Activated naive CD4-positive, alpha-beta T cell treated with anti-CD3 and anti-CD28 coated beads, Interleukin-2, amount 50 U/mL, for 72 hours (primary cell): ENCODE measurements around the gene CES2. TPM values are rescaled to one million over a fixed set of nuclear protein-coding genes. Genes with fewer than 3 reads are reported as not detected.
"Not testable (repeated sequence)": the region's sequence is repeated elsewhere in the genome, so short reads cannot be mapped to it uniquely, and the experiment has no call there.

ENCODE experiments used
- ATAC-seq, 2 donors: fragments of 150-1000 bp; cut with Tn5 transposase; 2 replicates each; pipeline ENCODE4 v1.10.0; 2021; ENCODE audit warnings: mild to moderate bottlenecking in 2 of 2, moderate library complexity in 2 of 2
- DNase-seq, 2 donors: peaks; one replicate each; pipeline ENCODE4 v3.0.0; 2021 to 2022; ENCODE audit warnings: low spot score in 2 of 2
- H3K27ac Mint-ChIP-seq, 2 donors: one replicate each; pipeline ENCODE4 v1.8.0; 2022; ENCODE audit warnings: mild to moderate bottlenecking in 2 of 2, mixed read lengths in 2 of 2
- H3K36me3 Mint-ChIP-seq, 2 donors: one replicate each; pipeline ENCODE4 v1.8.0; 2022; ENCODE audit warnings: mixed read lengths in 2 of 2
- H3K9me3 Mint-ChIP-seq, 2 donors: one replicate each; pipeline ENCODE4 v1.8.0; 2022; ENCODE audit warnings: mixed read lengths in 2 of 2
- total RNA-seq, 2 donors: library from RNA; stranded (reverse); gene quantifications; one replicate each; pipeline ENCODE4 v1.2.3, GENCODE V29; 2022

Gene CES2
- total RNA-seq, 2 donors from 2014 or later, result 26.2 to 29.8 TPM

GRCh38 chr16:66924527-66925321 lies 10.6 kb upstream of the CES2 start:
- DNase-seq, result peak in 1 of 2 donors; percentile 68
- Mint-ChIP-seq H3K36me3 (peaks cover 0 to 8% of the 10 kb centered on the region in 2 donors), H3K27ac (no peak overlapping the region), H3K9me3 (no peaks in the 10 kb centered on the region)
- ATAC-seq, result peak; percentile 29 to 79

GRCh38 chr16:66925322-66925840 lies 9.9 kb upstream of the CES2 start, which contains the start of gene RRAD:
Gene RRAD, minus strand, starts transcription at chr16:66925535. Its CDS starts 356 bp downstream, at chr16:66925179.
- peaks cover 0 to 8% of the 10 kb centered on the region in 2 donors for H3K36me3 Mint-ChIP-seq
- DNase-seq, result no peak
- H3K27ac Mint-ChIP-seq, result peak within 1 kb of the TSS in 1 of 2 donors; percentile 96
- no peaks in the 10 kb centered on the region for H3K9me3 Mint-ChIP-seq
- no peak for ATAC-seq

- H3K36me3 Mint-ChIP-seq, result peaks cover 0 to 8% of the 10 kb centered on the region in 2 donors
- no peaks in the 10 kb centered on the region for H3K9me3 Mint-ChIP-seq
- H3K27ac Mint-ChIP-seq, result peak overlapping the region in 1 of 2 donors; percentile 96
- ATAC-seq, result no peak
- DNase-seq, result no peak
These were observed 9.0 kb upstream of the CES2 start for GRCh38 chr16:66926171-66926947.

GRCh38 chr16:66926961-66927436 lies 8.3 kb upstream of the CES2 start:
- H3K36me3 Mint-ChIP-seq, result peaks cover 0 to 8% of the 10 kb centered on the region in 2 donors
- ATAC-seq (no peak), DNase-seq (no peak)
- no peaks in the 10 kb centered on the region for H3K9me3 Mint-ChIP-seq
- H3K27ac Mint-ChIP-seq, result peak overlapping the region in 1 of 2 donors; percentile 96

GRCh38 chr16:66927918-66928649 lies 7.2 kb upstream of the CES2 start:
- DNase-seq (peak in 1 of 2 donors; percentile 82), ATAC-seq (peak; percentile 12 to 83)
- peak overlapping the region in 1 of 2 donors; percentile 96 for H3K27ac Mint-ChIP-seq
- H3K9me3 Mint-ChIP-seq, result no peaks in the 10 kb centered on the region
- H3K36me3 Mint-ChIP-seq, result peaks cover 3 to 16% of the 10 kb centered on the region in 2 donors

GRCh38 chr16:66928702-66929388 lies 6.5 kb upstream of the CES2 start:
- no peaks in the 10 kb centered on the region for H3K9me3 Mint-ChIP-seq
- peak; percentile 30 to 56 for ATAC-seq
- peak overlapping the region in 1 of 2 donors; percentile 96 for H3K27ac Mint-ChIP-seq
- DNase-seq, result peak in 1 of 2 donors; percentile 63
- peaks cover 11 to 23% of the 10 kb centered on the region in 2 donors for H3K36me3 Mint-ChIP-seq

GRCh38 chr16:66930189-66930588 lies 5.1 kb upstream of the CES2 start:
- peaks cover 24 to 37% of the 10 kb centered on the region in 2 donors for H3K36me3 Mint-ChIP-seq
- DNase-seq (no peak), ATAC-seq (no peak)
- H3K9me3 Mint-ChIP-seq, result no peaks in the 10 kb centered on the region
- H3K27ac Mint-ChIP-seq, result peak overlapping the region in 1 of 2 donors; percentile 57

- DNase-seq (no peak), ATAC-seq (no peak)
- peaks cover 28 to 39% of the 10 kb centered on the region in 2 donors for H3K36me3 Mint-ChIP-seq
These were observed 3.7 kb upstream of the CES2 start for GRCh38 chr16:66931665-66932064.

GRCh38 chr16:66932076-66932475 lies 3.2 kb upstream of the CES2 start:
- Mint-ChIP-seq H3K27ac (peak overlapping the region in 1 of 2 donors; percentile 99), H3K36me3 (peaks cover 28 to 39% of the 10 kb centered on the region in 2 donors), H3K9me3 (no peaks in the 10 kb centered on the region)
- ATAC-seq (no peak), DNase-seq (no peak)

More at GRCh38 chr16:66931665-66932064, 3.7 kb upstream of the CES2 start:
- peak overlapping the region in 1 of 2 donors; percentile 99 for H3K27ac Mint-ChIP-seq
- no peaks in the 10 kb centered on the region for H3K9me3 Mint-ChIP-seq

GRCh38 chr16:66933776-66934137 lies 1.6 kb upstream of the CES2 start:
- Mint-ChIP-seq H3K9me3 (no peaks in the 10 kb centered on the region), H3K36me3 (peaks cover 28 to 31% of the 10 kb centered on the region in 2 donors), H3K27ac (peak overlapping the region; percentile 92 to 99)
- peak; percentile 78 to 81 for ATAC-seq
- peak in 1 of 2 donors; percentile 53 for DNase-seq

GRCh38 chr16:66934138-66934838 lies 1.0 kb upstream of the CES2 start, which contains the start of gene CIAO2B:
Gene CIAO2B, minus strand, starts transcription at chr16:66934402. Its CDS starts 38 bp downstream, at chr16:66934364.
- no peaks in the 10 kb centered on the region for H3K9me3 Mint-ChIP-seq
- peak within 1 kb of the TSS; percentile 92 to 99 for H3K27ac Mint-ChIP-seq
- ATAC-seq (peak; percentile 86 to 89), DNase-seq (peak; percentile 91 to 92)
- peaks cover 28 to 31% of the 10 kb centered on the region in 2 donors for H3K36me3 Mint-ChIP-seq

GRCh38 chr16:66934839-66935313 lies 440 bp upstream of the CES2 start:
- not testable (repeated sequence) for ATAC-seq

GRCh38 chr16:66936462-66936861 lies 1.1 kb downstream of the CES2 start:
- Mint-ChIP-seq H3K36me3 (peaks cover 28 to 31% of the 10 kb centered on the region in 2 donors), H3K9me3 (no peaks in the 10 kb centered on the region), H3K27ac (peak overlapping the region; percentile 46 to 99)
- DNase-seq, result no peak
- no peak for ATAC-seq

More at GRCh38 chr16:66934839-66935313, 440 bp upstream of the CES2 start:
- DNase-seq, H3K9me3 Mint-ChIP-seq: not testable (repeated sequence)
- Mint-ChIP-seq H3K27ac (peak overlapping the region; percentile 92 to 99), H3K36me3 (peaks cover 28 to 31% of the 10 kb centered on the region in 2 donors)

GRCh38 chr16:66936889-66937554 lies 1.7 kb downstream of the CES2 start:
- Mint-ChIP-seq H3K9me3 (no peaks in the 10 kb centered on the region), H3K36me3 (peaks cover 28 to 31% of the 10 kb centered on the region in 2 donors), H3K27ac (peak overlapping the region in 1 of 2 donors; percentile 99)
- DNase-seq (no peak), ATAC-seq (no peak)
